OCI-LY1 (cell line): Measurements from ENCODE around the gene ALLC.

Experiments used
- H2AFZ ChIP-seq: fragments of 200-600 bp; sonication (generic), shearing (Covaris generic); 2 replicates; pipeline ENCODE4 v1.6.0; 2014; ENCODE audit warnings: antibody characterized with exemption, mild to moderate bottlenecking, low read length
- H3F3A ChIP-seq: fragments of 200-600 bp; sonication (generic), shearing (Covaris generic); 2 replicates; pipeline ENCODE4 v1.6.0; 2014; ENCODE audit warnings: mild to moderate bottlenecking, antibody characterized with exemption, low read length, moderate library complexity; ENCODE audit not compliant: insufficient read depth
- H3K27ac ChIP-seq: fragments of 200-600 bp; sonication (generic); 2 replicates; pipeline ENCODE4 v1.5.1; 2014; ENCODE audit warnings: low read length, mixed run types, mild to moderate bottlenecking, low read depth; ENCODE audit not compliant: poor library complexity, severe bottlenecking
- H3K27me3 ChIP-seq: fragments of 200-600 bp; sonication (generic); 2 replicates; pipeline ENCODE4 v1.6.0; 2014; ENCODE audit warnings: antibody characterized with exemption, mild to moderate bottlenecking, low read length, moderate library complexity; ENCODE audit not compliant: insufficient read depth
- H3K36me3 ChIP-seq: fragments of 200-600 bp; sonication (generic); 2 replicates; pipeline ENCODE4 v1.6.1; 2014; ENCODE audit warnings: mild to moderate bottlenecking, antibody characterized with exemption, low read length, moderate library complexity, mixed read lengths; ENCODE audit not compliant: insufficient read depth
- H3K4me1 ChIP-seq: fragments of 200-600 bp; sonication (generic); 2 replicates; pipeline ENCODE4 v1.5.1; 2014; ENCODE audit warnings: mild to moderate bottlenecking, low read length, moderate library complexity; ENCODE audit not compliant: insufficient read depth, severe bottlenecking
- H3K4me2 ChIP-seq: fragments of 200-600 bp; sonication (generic), shearing (Covaris generic); 2 replicates; pipeline ENCODE4 v1.6.1; 2014; ENCODE audit warnings: low read length
- H3K4me3 ChIP-seq: fragments of 200-600 bp; sonication (generic); 2 replicates; pipeline ENCODE4 v1.5.1; 2014; ENCODE audit warnings: low read length, low read depth, mild to moderate bottlenecking, mixed read lengths; ENCODE audit not compliant: poor library complexity, severe bottlenecking
- H3K79me2 ChIP-seq: fragments of 200-600 bp; shearing (Covaris generic); 2 replicates; pipeline ENCODE4 v1.6.1; 2016; ENCODE audit warnings: mixed run types, low read length, mixed read lengths; ENCODE audit not compliant: insufficient read depth
- H3K9ac ChIP-seq: fragments of 200-600 bp; sonication (generic), shearing (Covaris generic); 2 replicates; pipeline ENCODE4 v1.6.1; 2014; ENCODE audit warnings: mild to moderate bottlenecking, low read length, mixed read lengths
- H3K9me2 ChIP-seq: fragments of 200-600 bp; sonication (generic), shearing (Covaris generic); 2 replicates; pipeline ENCODE4 v1.6.1; 2014; ENCODE audit warnings: low read depth, mild to moderate bottlenecking, low read length, mixed read lengths
- H3K9me3 ChIP-seq: fragments of 200-600 bp; shearing (Covaris generic); 2 replicates; pipeline ENCODE4 v1.6.1; 2014; ENCODE audit warnings: low read length, mixed read lengths
- H4K20me1 ChIP-seq: fragments of 200-600 bp; sonication (generic), shearing (Covaris generic); 2 replicates; pipeline ENCODE4 v1.6.0; 2016; ENCODE audit warnings: mild to moderate bottlenecking, low read length; ENCODE audit not compliant: insufficient read depth
- CTCF ChIP-seq: fragments of 200-600 bp; sonication (generic), shearing (Covaris generic); IDR thresholded peaks from 2 replicates; pipeline ENCODE4 v1.5.1; 2017; ENCODE audit warnings: mild to moderate bottlenecking, antibody characterized with exemption, low read length, moderate library complexity, mixed read lengths
- EZH2 ChIP-seq: fragments of 200-600 bp; sonication (generic), shearing (Covaris generic); IDR thresholded peaks from 2 replicates; pipeline ENCODE4 v1.8.0; 2017; ENCODE audit warnings: borderline replicate concordance, mixed run types, mild to moderate bottlenecking, antibody characterized with exemption, low read length, moderate library complexity, mixed read lengths

ALLC gene

DNA sequence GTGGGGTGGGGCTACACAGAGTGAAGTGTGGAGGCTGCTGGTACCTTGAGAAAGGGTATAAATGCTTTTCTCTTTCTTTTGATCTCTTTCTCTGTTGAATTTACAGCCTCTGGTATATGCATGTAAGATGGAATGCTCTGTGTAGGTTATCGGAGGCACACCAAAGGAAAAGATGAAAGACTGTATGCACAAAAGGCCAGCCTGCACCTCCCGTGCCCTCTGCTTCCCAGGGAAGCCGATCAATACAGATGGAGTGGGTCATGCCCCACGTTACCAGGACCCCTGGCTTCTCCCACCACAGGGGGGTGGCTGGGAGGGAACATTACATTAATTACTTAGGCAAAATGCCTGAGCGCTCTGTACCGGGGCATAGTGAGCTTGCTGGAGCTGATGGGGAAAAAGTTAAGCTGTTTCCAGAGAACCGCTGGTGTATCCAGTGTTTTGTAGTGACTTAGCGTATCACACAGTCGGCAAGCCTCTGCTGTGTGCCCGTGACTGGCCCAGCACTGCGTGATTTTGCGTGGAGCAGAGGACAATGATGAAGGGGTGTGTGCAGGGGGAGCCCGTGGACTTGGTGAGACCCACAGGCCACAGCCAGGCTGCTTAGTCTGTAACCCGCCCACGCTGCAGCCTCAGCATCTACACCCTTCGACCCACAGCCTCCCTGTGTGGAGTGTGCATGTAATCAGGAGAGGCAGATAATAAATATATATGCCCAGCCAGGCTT lies 8.0 kb downstream of the ALLC start:
- Histone ChIP-seq H3K4me1 (peaks cover 57% of the 10 kb centered on the region), H2AFZ (no peak overlapping the region), H3F3A (no peaks in the 10 kb centered on the region), H3K36me3 (no peaks in the 10 kb centered on the region; the same call in 1 of the 2 replicates), H3K27me3 (no peaks in the 10 kb centered on the region), H4K20me1 (no peaks in the 10 kb centered on the region), H3K9me3 (no peaks in the 10 kb centered on the region), H3K9ac (peak overlapping the region; percentile 63), H3K27ac (peak overlapping the region; percentile 92), H3K9me2 (no peaks in the 10 kb centered on the region), H3K4me2 (peak overlapping the region; percentile 80), H3K79me2 (no peaks in the 10 kb centered on the region), H3K4me3 (peak overlapping the region; percentile 57)
- TF ChIP-seq CTCF (no peak), EZH2 (no peak)

GRCh38 chr2:3666613-3666975 lies 8.6 kb downstream of the ALLC start:
- H3K9me2 ChIP-seq, result no peaks in the 10 kb centered on the region
- H3K9me3 ChIP-seq, result no peaks in the 10 kb centered on the region
- no peaks in the 10 kb centered on the region; the same call in 1 of the 2 replicates for H3K36me3 ChIP-seq
- peak overlapping the region; percentile 92 for H3K27ac ChIP-seq
- peak overlapping the region; percentile 63 for H3K9ac ChIP-seq
- peak overlapping the region; percentile 57 for H3K4me3 ChIP-seq
- no peaks in the 10 kb centered on the region for H3F3A ChIP-seq
- TF ChIP-seq CTCF, result no peak
- H3K79me2 ChIP-seq, result no peaks in the 10 kb centered on the region
- H3K27me3 ChIP-seq, result no peaks in the 10 kb centered on the region
- no peak overlapping the region for H2AFZ ChIP-seq
- H3K4me1 ChIP-seq, result peaks cover 52% of the 10 kb centered on the region
- H4K20me1 ChIP-seq, result no peaks in the 10 kb centered on the region
- H3K4me2 ChIP-seq, result peak overlapping the region; percentile 80

DNA sequence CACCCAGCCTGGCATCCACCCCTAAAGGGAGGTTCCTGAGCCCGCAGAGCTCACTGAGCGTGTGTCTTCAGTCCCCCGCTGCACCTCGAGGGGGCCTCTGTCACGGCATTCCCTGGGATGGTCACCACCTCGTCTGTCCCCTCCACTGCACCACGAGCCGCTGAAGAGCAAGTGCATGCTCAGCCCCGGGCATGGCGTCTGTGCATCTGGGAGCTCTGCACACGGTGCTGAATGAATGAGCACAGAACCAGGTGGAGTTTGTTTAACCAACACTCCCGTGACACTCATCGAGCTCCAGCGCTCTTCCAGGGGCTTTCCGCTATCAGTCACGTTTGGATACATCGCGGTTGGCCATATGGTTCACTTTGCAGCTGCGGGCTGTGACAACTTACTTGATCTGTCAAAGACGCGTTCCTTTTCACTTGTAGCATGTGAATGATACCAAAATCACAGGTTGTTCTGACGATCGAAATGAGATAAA lies 9.2 kb downstream of the ALLC start:
- Histone ChIP-seq H4K20me1 (no peaks in the 10 kb centered on the region), H2AFZ (no peak overlapping the region), H3K4me1 (peaks cover 46% of the 10 kb centered on the region), H3K79me2 (no peaks in the 10 kb centered on the region), H3K27ac (peak overlapping the region; percentile 92), H3K4me3 (peak overlapping the region; percentile 57), H3K27me3 (no peaks in the 10 kb centered on the region), H3K9ac (peak overlapping the region; percentile 63), H3K9me3 (no peaks in the 10 kb centered on the region), H3K4me2 (peak overlapping the region; percentile 80), H3K36me3 (no peaks in the 10 kb centered on the region; the same call in 1 of the 2 replicates), H3F3A (no peaks in the 10 kb centered on the region), H3K9me2 (no peaks in the 10 kb centered on the region)
- TF ChIP-seq CTCF (peak; percentile 20; the same call in 1 of the 2 replicates), EZH2 (no peak)
